Measurements from ENCODE around the gene CGB7.

- TF ChIP-seq CTCF (IDR thresholded peaks at IDR 0.05), result no peak
- TF ChIP-seq POLR2A (IDR thresholded peaks at IDR 0.05), result no peak
Measured at GRCh38 chr19:49102303-49102702, 44.8 kb upstream of the CGB7 start.
